Measurements from ENCODE around the gene RBM44.
"Not testable (repeated sequence)": the region's sequence is repeated elsewhere in the genome, so short reads cannot be mapped to it uniquely, and the experiment has no call there.

RBM44 gene

GRCh38 chr2:237760506-237761502 lies 37.8 kb upstream of the RBM44 start:
- Histone ChIP-seq H3K27ac (ENCODE audit: low read depth, low read length) (no peak overlapping the region), H3K9ac (ENCODE audit: low read length) (no peak overlapping the region), H3K4me3 (ENCODE audit: low read depth in 1 of 2, low read length in 2 of 2) (no peak overlapping the region), H3K9me3 (ENCODE audit: low read length) (no peaks in the 10 kb centered on the region), H3K4me1 (ENCODE audit: insufficient read depth, low read length) (peaks cover 7% of the 10 kb centered on the region), H3K36me3 (ENCODE audit: insufficient read depth, low read length) (peaks cover 74% of the 10 kb centered on the region), H3K27me3 (ENCODE audit: control insufficient read depth in 1 of 2, insufficient read depth in 2 of 2, low read length in 2 of 2) (no peaks in the 10 kb centered on the region)

- H3K27ac ChIP-seq (ENCODE audit: low read depth, low read length); H3K4me3 ChIP-seq (ENCODE audit: low read depth in 1 of 2, low read length in 2 of 2); H3K9ac ChIP-seq (ENCODE audit: low read length); H3K9me3 ChIP-seq (ENCODE audit: low read length); H3K27me3 ChIP-seq (ENCODE audit: control insufficient read depth in 1 of 2, insufficient read depth in 2 of 2, low read length in 2 of 2); H3K4me1 ChIP-seq (ENCODE audit: insufficient read depth, low read length): not testable (repeated sequence)
- peaks cover 67% of the 10 kb centered on the region for H3K36me3 ChIP-seq (ENCODE audit: insufficient read depth, low read length)
Observed at GRCh38 chr2:237762291-237763182, 36.0 kb upstream of the RBM44 start.

GRCh38 chr2:237763812-237764211 lies 34.8 kb upstream of the RBM44 start:
- no peaks in the 10 kb centered on the region for H3K9me3 ChIP-seq (ENCODE audit: low read length)
- H3K27me3 ChIP-seq (ENCODE audit: control insufficient read depth in 1 of 2, insufficient read depth in 2 of 2, low read length in 2 of 2): no peaks in the 10 kb centered on the region
- no peak overlapping the region for H3K4me3 ChIP-seq (ENCODE audit: low read depth in 1 of 2, low read length in 2 of 2)
- peaks cover 7% of the 10 kb centered on the region for H3K4me1 ChIP-seq (ENCODE audit: insufficient read depth, low read length)
- no peak overlapping the region for H3K27ac ChIP-seq (ENCODE audit: low read depth, low read length)
- peaks cover 55% of the 10 kb centered on the region for H3K36me3 ChIP-seq (ENCODE audit: insufficient read depth, low read length)
- H3K9ac ChIP-seq (ENCODE audit: low read length): no peak overlapping the region

GRCh38 chr2:237765122-237765521 lies 33.5 kb upstream of the RBM44 start:
- peaks cover 53% of the 10 kb centered on the region for H3K36me3 ChIP-seq (ENCODE audit: insufficient read depth, low read length)
- not testable (repeated sequence) for H3K4me1 ChIP-seq (ENCODE audit: insufficient read depth, low read length); H3K9ac ChIP-seq (ENCODE audit: low read length); H3K27me3 ChIP-seq (ENCODE audit: control insufficient read depth in 1 of 2, insufficient read depth in 2 of 2, low read length in 2 of 2); H3K4me3 ChIP-seq (ENCODE audit: low read depth in 1 of 2, low read length in 2 of 2); H3K27ac ChIP-seq (ENCODE audit: low read depth, low read length); H3K9me3 ChIP-seq (ENCODE audit: low read length)

- H3K27me3 ChIP-seq (ENCODE audit: control insufficient read depth in 1 of 2, insufficient read depth in 2 of 2, low read length in 2 of 2): no peaks in the 10 kb centered on the region
- no peaks in the 10 kb centered on the region for H3K9me3 ChIP-seq (ENCODE audit: low read length)
- H3K4me1 ChIP-seq (ENCODE audit: insufficient read depth, low read length): peaks cover 5% of the 10 kb centered on the region
- H3K36me3 ChIP-seq (ENCODE audit: insufficient read depth, low read length): peaks cover 47% of the 10 kb centered on the region
- no peak overlapping the region for H3K9ac ChIP-seq (ENCODE audit: low read length)
- H3K27ac ChIP-seq (ENCODE audit: low read depth, low read length): no peak overlapping the region
- no peak overlapping the region for H3K4me3 ChIP-seq (ENCODE audit: low read depth in 1 of 2, low read length in 2 of 2)
Observed at GRCh38 chr2:237765875-237766274, 32.7 kb upstream of the RBM44 start.

GRCh38 chr2:237766340-237766739 lies 32.2 kb upstream of the RBM44 start:
- Histone ChIP-seq H3K27me3 (ENCODE audit: control insufficient read depth in 1 of 2, insufficient read depth in 2 of 2, low read length in 2 of 2) (no peaks in the 10 kb centered on the region), H3K9ac (ENCODE audit: low read length) (no peak overlapping the region), H3K36me3 (ENCODE audit: insufficient read depth, low read length) (peaks cover 47% of the 10 kb centered on the region), H3K4me3 (ENCODE audit: low read depth in 1 of 2, low read length in 2 of 2) (no peak overlapping the region), H3K27ac (ENCODE audit: low read depth, low read length) (no peak overlapping the region), H3K4me1 (ENCODE audit: insufficient read depth, low read length) (peaks cover under 1% of the 10 kb centered on the region), H3K9me3 (ENCODE audit: low read length) (no peaks in the 10 kb centered on the region)

- H3K36me3 ChIP-seq (ENCODE audit: insufficient read depth, low read length): peaks cover 55% of the 10 kb centered on the region
- H3K4me1 ChIP-seq (ENCODE audit: insufficient read depth, low read length): no peaks in the 10 kb centered on the region
- no peaks in the 10 kb centered on the region for H3K9me3 ChIP-seq (ENCODE audit: low read length)
- no peak overlapping the region for H3K4me3 ChIP-seq (ENCODE audit: low read depth in 1 of 2, low read length in 2 of 2)
- no peak overlapping the region for H3K9ac ChIP-seq (ENCODE audit: low read length)
- no peaks in the 10 kb centered on the region for H3K27me3 ChIP-seq (ENCODE audit: control insufficient read depth in 1 of 2, insufficient read depth in 2 of 2, low read length in 2 of 2)
- H3K27ac ChIP-seq (ENCODE audit: low read depth, low read length): no peak overlapping the region
Observed at GRCh38 chr2:237772513-237772912, 26.1 kb upstream of the RBM44 start.

- no peak overlapping the region for H3K9ac ChIP-seq (ENCODE audit: low read length)
- no peak overlapping the region for H3K4me3 ChIP-seq (ENCODE audit: low read depth in 1 of 2, low read length in 2 of 2)
- H3K36me3 ChIP-seq (ENCODE audit: insufficient read depth, low read length): peaks cover 60% of the 10 kb centered on the region
- no peak overlapping the region for H3K27ac ChIP-seq (ENCODE audit: low read depth, low read length)
- H3K27me3 ChIP-seq (ENCODE audit: control insufficient read depth in 1 of 2, insufficient read depth in 2 of 2, low read length in 2 of 2): no peaks in the 10 kb centered on the region
- H3K4me1 ChIP-seq (ENCODE audit: insufficient read depth, low read length): no peaks in the 10 kb centered on the region
- H3K9me3 ChIP-seq (ENCODE audit: low read length): no peaks in the 10 kb centered on the region
Observed at GRCh38 chr2:237773826-237774225, 24.8 kb upstream of the RBM44 start.

GRCh38 chr2:237774811-237775553 lies 23.6 kb upstream of the RBM44 start:
- Histone ChIP-seq H3K9ac (ENCODE audit: low read length) (no peak overlapping the region), H3K4me1 (ENCODE audit: insufficient read depth, low read length) (no peaks in the 10 kb centered on the region), H3K36me3 (ENCODE audit: insufficient read depth, low read length) (peaks cover 60% of the 10 kb centered on the region), H3K9me3 (ENCODE audit: low read length) (no peaks in the 10 kb centered on the region), H3K27me3 (ENCODE audit: control insufficient read depth in 1 of 2, insufficient read depth in 2 of 2, low read length in 2 of 2) (no peaks in the 10 kb centered on the region), H3K4me3 (ENCODE audit: low read depth in 1 of 2, low read length in 2 of 2) (no peak overlapping the region), H3K27ac (ENCODE audit: low read depth, low read length) (no peak overlapping the region)

GRCh38 chr2:237779521-237779920 lies 19.1 kb upstream of the RBM44 start:
- Histone ChIP-seq H3K4me1 (ENCODE audit: insufficient read depth, low read length) (no peaks in the 10 kb centered on the region), H3K27me3 (ENCODE audit: control insufficient read depth in 1 of 2, insufficient read depth in 2 of 2, low read length in 2 of 2) (no peaks in the 10 kb centered on the region), H3K36me3 (ENCODE audit: insufficient read depth, low read length) (peaks cover 49% of the 10 kb centered on the region), H3K4me3 (ENCODE audit: low read depth in 1 of 2, low read length in 2 of 2) (no peak overlapping the region), H3K9me3 (ENCODE audit: low read length) (no peaks in the 10 kb centered on the region), H3K27ac (ENCODE audit: low read depth, low read length) (no peak overlapping the region), H3K9ac (ENCODE audit: low read length) (no peak overlapping the region)

- Histone ChIP-seq H3K4me1 (ENCODE audit: insufficient read depth, low read length) (no peaks in the 10 kb centered on the region), H3K9me3 (ENCODE audit: low read length) (peaks cover 3% of the 10 kb centered on the region), H3K36me3 (ENCODE audit: insufficient read depth, low read length) (peaks cover 31% of the 10 kb centered on the region)
Observed at GRCh38 chr2:237782181-237782580, 16.4 kb upstream of the RBM44 start.

More at GRCh38 chr2:237782181-237782580, 16.4 kb upstream of the RBM44 start:
- Histone ChIP-seq H3K9ac (ENCODE audit: low read length) (no peak overlapping the region), H3K4me3 (ENCODE audit: low read depth in 1 of 2, low read length in 2 of 2) (no peak overlapping the region), H3K27me3 (ENCODE audit: control insufficient read depth in 1 of 2, insufficient read depth in 2 of 2, low read length in 2 of 2) (no peaks in the 10 kb centered on the region), H3K27ac (ENCODE audit: low read depth, low read length) (no peak overlapping the region)

All from muscle layer of colon (tissue), 2 donors.